H1 (cell line): Measurements from ENCODE around the gene EXOC1. TPM values are rescaled to one million over a fixed set of nuclear protein-coding genes. Genes with fewer than 3 reads are reported as not detected.

Source experiments
- CTCF ChIA-PET: fragments of 300-600 bp; sonication (Branson Sonifier 250); formaldehyde crosslinking; loops from one replicate; lab custom pipeline; 2021; ENCODE audit not compliant: partially characterized antibody; lab: Charles Lee
- POLR2A ChIA-PET: fragments of 300-600 bp; sonication (Branson Sonifier 250); formaldehyde crosslinking; loops from one replicate; lab custom pipeline; 2021; ENCODE audit warnings: inconsistent platforms; ENCODE audit not compliant: partially characterized antibody; lab: Charles Lee
- DNase-seq, 2 experiments: peaks; one replicate each; pipeline versions ENCODE4 v3.0.0 to v3.0.0-alpha.2; 2010 to 2022; ENCODE audit warnings: low spot score in 2 of 2, low read depth in 1 of 2, mixed read lengths in 1 of 2
- FAIRE-seq: peaks from 2 replicates; lab custom pipeline; 2011; peaks lifted over from hg19 to GRCh38; lab: Jason Lieb, UNC
- H2AFZ ChIP-seq: 2 replicates; pipeline ENCODE4 v1.8.1; 2012; ENCODE audit warnings: low read length, inconsistent platforms
- H2AK5ac ChIP-seq: 2 replicates; pipeline ENCODE4 v1.6.1; 2013; ENCODE audit warnings: low read depth, low read length
- H2BK120ac ChIP-seq: replicated peaks from 2 replicates; pipeline ENCODE3; 2013; ENCODE audit warnings: low read depth, low read length, inconsistent platforms
- H2BK12ac ChIP-seq: 2 replicates; pipeline ENCODE4 v1.6.1; 2013; ENCODE audit warnings: low read depth, low read length
- H2BK15ac ChIP-seq: 2 replicates; pipeline ENCODE4 v1.6.1; 2013; ENCODE audit warnings: low read length
- H2BK20ac ChIP-seq: 2 replicates; pipeline ENCODE4 v1.6.1; 2013; ENCODE audit warnings: low read length
- H2BK5ac ChIP-seq: 2 replicates; pipeline ENCODE4 v1.6.1; 2013; ENCODE audit warnings: low read depth, low read length
- H3K14ac ChIP-seq: 2 replicates; pipeline ENCODE4 v1.6.1; 2013; ENCODE audit warnings: inconsistent platforms; ENCODE audit not compliant: insufficient read length
- H3K18ac ChIP-seq: 2 replicates; pipeline ENCODE4 v1.6.1; 2013; ENCODE audit warnings: low read length; ENCODE audit errors: extremely low read depth
- H3K23ac ChIP-seq: 2 replicates; pipeline ENCODE4 v1.6.1; 2013; ENCODE audit warnings: inconsistent platforms; ENCODE audit not compliant: insufficient read length
- H3K23me2 ChIP-seq: 2 replicates; pipeline ENCODE4 v1.6.1; 2013; ENCODE audit warnings: low read depth, low read length
- H3K27ac ChIP-seq: 2 replicates; pipeline ENCODE4 v1.6.1; 2011; ENCODE audit warnings: low read depth, low read length, inconsistent platforms
- H3K27me3 ChIP-seq, 4 experiments: replicated peaks in 1 of 4; 1 replicate in 1 of 4; 2 replicates in 3 of 4; pipeline versions ENCODE4 v1.6.1 to v1.8.1; 2011 to 2013; ENCODE audit warnings: low read length in 3 of 4, mild to moderate bottlenecking in 3 of 4, inconsistent platforms in 2 of 4, mixed read lengths in 2 of 4, moderate library complexity in 1 of 4; ENCODE audit not compliant: control insufficient read depth in 3 of 4, insufficient read depth in 3 of 4; ENCODE audit errors: extremely low read depth in 1 of 4
- H3K36me3 ChIP-seq, 4 experiments: 2 replicates each; pipeline versions ENCODE4 v1.6.1 to v1.8.1; 2011 to 2013; ENCODE audit warnings: mild to moderate bottlenecking in 4 of 4, low read length in 3 of 4, moderate library complexity in 2 of 4, control low read depth in 1 of 4, inconsistent platforms in 1 of 4; ENCODE audit not compliant: insufficient read depth in 4 of 4, control insufficient read depth in 2 of 4
- H3K4ac ChIP-seq: replicated peaks from 2 replicates; pipeline ENCODE3; 2013; ENCODE audit warnings: low read length, low read depth, mixed read lengths, inconsistent platforms; ENCODE audit not compliant: insufficient read length
- H3K4me1 ChIP-seq, 4 experiments: replicated peaks in 1 of 4; 1 replicate in 1 of 4; 2 replicates in 3 of 4; pipeline versions ENCODE4 v1.6.1 to v1.8.1; 2011 to 2013; ENCODE audit warnings: low read length in 3 of 4, inconsistent platforms in 2 of 4, mixed read lengths in 1 of 4; ENCODE audit not compliant: insufficient read depth in 4 of 4, control insufficient read depth in 3 of 4
- H3K4me2 ChIP-seq, 2 experiments: 2 replicates each; pipeline versions ENCODE4 v1.6.1 to v1.8.1; 2011 to 2013; ENCODE audit warnings: low read depth in 2 of 2, low read length in 2 of 2, control low read depth in 1 of 2, inconsistent platforms in 1 of 2, mild to moderate bottlenecking in 1 of 2; ENCODE audit not compliant: insufficient read depth in 1 of 2
- H3K4me3 ChIP-seq, 4 experiments: fragments of 200-600, 300-600 bp in 1 of 4; sonication (generic), shearing (Covaris generic), sonication (Bioruptor Twin) in 1 of 4; 2 replicates each; pipeline versions ENCODE4 v1.5.1 to v1.8.1; 2011 to 2016; ENCODE audit warnings: low read length in 4 of 4, low read depth in 3 of 4, control low read depth in 2 of 4, inconsistent platforms in 2 of 4, mild to moderate bottlenecking in 2 of 4, mixed read lengths in 1 of 4, moderate library complexity in 1 of 4; ENCODE audit not compliant: insufficient read depth in 2 of 4; ENCODE audit errors: extremely low read depth in 1 of 4
- H3K56ac ChIP-seq: replicated peaks from 2 replicates; pipeline ENCODE3; 2013; ENCODE audit warnings: low read depth, mild to moderate bottlenecking, mixed read lengths, low read length, inconsistent platforms; ENCODE audit not compliant: insufficient read length
- H3K79me1 ChIP-seq: 2 replicates; pipeline ENCODE4 v1.6.1; 2013; ENCODE audit warnings: low read depth, low read length, control low read depth
- H3K79me2 ChIP-seq, 2 experiments: 2 replicates each; pipeline versions ENCODE4 v1.6.1 to v1.8.1; 2012 to 2013; ENCODE audit warnings: low read length in 2 of 2, mild to moderate bottlenecking in 2 of 2, inconsistent platforms in 1 of 2; ENCODE audit not compliant: insufficient read depth in 2 of 2, control insufficient read depth in 1 of 2
- H3K9ac ChIP-seq, 4 experiments: replicated peaks in 1 of 4; 1 replicate in 1 of 4; 2 replicates in 3 of 4; pipeline versions ENCODE4 v1.6.1 to v1.8.1; 2011 to 2013; ENCODE audit warnings: low read depth in 3 of 4, low read length in 3 of 4, control low read depth in 2 of 4, mild to moderate bottlenecking in 2 of 4, moderate library complexity in 2 of 4, inconsistent platforms in 1 of 4; ENCODE audit errors: extremely low read depth in 1 of 4
- H3K9me3 ChIP-seq, 2 experiments: 2 replicates each; pipeline versions ENCODE4 v1.6.1 to v1.8.1; 2012 to 2013; ENCODE audit warnings: mild to moderate bottlenecking in 2 of 2, moderate library complexity in 2 of 2, control low read depth in 1 of 2, inconsistent platforms in 1 of 2, low read depth in 1 of 2, low read length in 1 of 2, mixed read lengths in 1 of 2; ENCODE audit not compliant: insufficient read depth in 2 of 2
- H4K20me1 ChIP-seq, 2 experiments: replicated peaks in 1 of 2; 2 replicates each; pipeline versions ENCODE3 to v1.8.1; 2011 to 2013; ENCODE audit warnings: inconsistent platforms in 2 of 2, low read length in 2 of 2, mild to moderate bottlenecking in 1 of 2; ENCODE audit not compliant: insufficient read depth in 2 of 2, control insufficient read depth in 1 of 2
- H4K5ac ChIP-seq: 2 replicates; pipeline ENCODE4 v1.6.1; 2013; ENCODE audit warnings: low read length, low read depth, mixed read lengths, inconsistent platforms; ENCODE audit not compliant: insufficient read length
- H4K8ac ChIP-seq: 2 replicates; pipeline ENCODE4 v1.8.0; 2013; ENCODE audit warnings: mild to moderate bottlenecking, moderate library complexity, low read length, inconsistent platforms; ENCODE audit not compliant: insufficient read depth; ENCODE audit errors: extremely low read depth
- H4K91ac ChIP-seq: replicated peaks from 2 replicates; pipeline ENCODE3; 2013; ENCODE audit warnings: low read length, mixed read lengths, inconsistent platforms; ENCODE audit not compliant: insufficient read length
- CHD1 ChIP-seq: IDR thresholded peaks from 2 replicates; pipeline ENCODE4 v1.6.1; 2012; ENCODE audit warnings: low read depth, low read length, improper control_type of control experiment
- CREB1 ChIP-seq: IDR thresholded peaks from 2 replicates; pipeline ENCODE4 v1.6.1; 2012; ENCODE audit warnings: inconsistent platforms
- GABPA ChIP-seq: IDR thresholded peaks from 2 replicates; pipeline ENCODE4 v1.6.1; 2011; ENCODE audit warnings: mild to moderate bottlenecking, low read length, moderate library complexity, borderline replicate concordance; ENCODE audit not compliant: insufficient read depth
- HDAC6 ChIP-seq: IDR thresholded peaks from one replicate; pipeline ENCODE4 v1.7.1; 2012; ENCODE audit warnings: low read depth, mild to moderate bottlenecking, inconsistent platforms, low read length, moderate library complexity
- MAX ChIP-seq: IDR thresholded peaks from 2 replicates; pipeline ENCODE4 v1.6.1; 2012; ENCODE audit warnings: inconsistent platforms
- NRF1 ChIP-seq: IDR thresholded peaks from 2 replicates; pipeline ENCODE4 v1.6.1; 2011; ENCODE audit warnings: mild to moderate bottlenecking, low read depth, low read length, improper control_type of control experiment
- POLR2A ChIP-seq, 2 experiments: IDR thresholded peaks; 1 replicate in 1 of 2; 2 replicates in 1 of 2; pipeline ENCODE4 v1.6.1; 2011; ENCODE audit warnings: low read depth in 2 of 2, low read length in 2 of 2, mild to moderate bottlenecking in 2 of 2; ENCODE audit errors: control extremely low read depth in 1 of 2
- POU5F1 ChIP-seq: IDR thresholded peaks from 2 replicates; pipeline ENCODE4 v1.6.1; 2011; ENCODE audit warnings: low read depth, mild to moderate bottlenecking, low read length, moderate library complexity
- RFX5 ChIP-seq: IDR thresholded peaks from 2 replicates; pipeline ENCODE4 v1.6.1; 2011; ENCODE audit warnings: low read depth, low read length, improper control_type of control experiment, borderline replicate concordance
- TBP ChIP-seq: IDR thresholded peaks from 2 replicates; pipeline ENCODE4 v1.6.1; 2011; ENCODE audit warnings: low read depth, low read length, improper control_type of control experiment
- TCF12 ChIP-seq: IDR thresholded peaks from 2 replicates; pipeline ENCODE4 v1.6.1; 2011; ENCODE audit warnings: low read depth, mild to moderate bottlenecking, low read length
- polyA plus RNA-seq, 7 experiments: library from polyadenylated mRNA; depleted of rRNA in 3 of 7; stranded (reverse) in 5 of 7; unstranded in 2 of 7; fragments of >200 nt in 5 of 7; fragments of 200-250 nt in 2 of 7; gene quantifications; 1 replicate in 5 of 7; 2 replicates in 1 of 7; 4 replicates in 1 of 7; pipeline versions ENCODE4 v1.2.1 to v1.2.3, GENCODE V29; 2011 to 2013; ENCODE audit warnings: missing spikeins in 2 of 7, mixed read lengths in 2 of 7
- total RNA-seq: library from RNA; stranded (reverse); fragmentation: NEBNext Ultra II Directional; extraction: Animal tissue kit (Norgen Biotek cat#: 25700); gene quantifications from 2 replicates; pipeline ENCODE4 v1.2.1, GENCODE V29; 2021
- TF ChIP-seq, protein P1 (sequence below): IDR thresholded peaks from 2 replicates; pipeline ENCODE4 v1.6.1; 2011; ENCODE audit warnings: low read depth, mild to moderate bottlenecking, low read length; ENCODE audit not compliant: insufficient read depth
- TF ChIP-seq, protein P2 (sequence below): IDR thresholded peaks from 2 replicates; pipeline ENCODE4 v1.6.1; 2011; ENCODE audit warnings: low read length, improper control_type of control experiment

The EXOC1 gene
- total and polyA plus RNA-seq, 2 of the 8 experiments (the other 6 are each of a cell fraction or from before 2014, with no cell fraction given): 5.9 to 19.6 TPM

DNA sequence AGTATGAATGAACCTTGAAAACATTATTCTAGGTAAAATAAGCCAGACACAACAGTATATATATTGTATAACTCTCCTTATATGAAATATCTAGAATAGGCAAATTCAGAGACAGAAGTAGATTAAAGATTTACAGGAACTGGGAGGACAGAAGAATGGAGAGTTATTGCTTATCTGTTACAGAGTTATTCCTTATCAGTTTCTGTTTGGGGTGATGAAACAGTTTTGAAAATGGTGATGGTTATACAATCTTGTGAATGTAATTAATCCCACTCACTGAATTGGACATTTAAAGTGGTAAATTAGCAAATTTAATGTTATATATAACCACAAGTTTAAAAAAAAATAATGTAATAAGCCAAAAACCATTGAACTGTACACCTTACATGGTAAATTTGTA lies 14.5 kb upstream of the EXOC1 start:
- H4K5ac ChIP-seq: no peak overlapping the region
- H3K79me2 ChIP-seq: no peaks in the 10 kb centered on the region
- H2AK5ac ChIP-seq: no peak overlapping the region
- no peak for DNase-seq
- H3K14ac ChIP-seq: no peak overlapping the region
- H2BK5ac ChIP-seq: no peak overlapping the region
- H2BK12ac ChIP-seq: no peak overlapping the region
- no peak overlapping the region for H3K27ac ChIP-seq
- no peaks in the 10 kb centered on the region; a peak in 1 of 8 replicates for H3K36me3 ChIP-seq
- CTCF ChIA-PET: no interaction called here
- no peaks in the 10 kb centered on the region for H3K27me3 ChIP-seq
- no peak for TF ChIP-seq HDAC6
- no peak for TF ChIP-seq GABPA
- TF ChIP-seq RFX5: no peak
- TF ChIP-seq, protein P1, sequence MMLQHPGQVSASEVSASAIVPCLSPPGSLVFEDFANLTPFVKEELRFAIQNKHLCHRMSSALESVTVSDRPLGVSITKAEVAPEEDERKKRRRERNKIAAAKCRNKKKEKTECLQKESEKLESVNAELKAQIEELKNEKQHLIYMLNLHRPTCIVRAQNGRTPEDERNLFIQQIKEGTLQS: no peak
- TF ChIP-seq CHD1: no peak
- TF ChIP-seq, protein P2, sequence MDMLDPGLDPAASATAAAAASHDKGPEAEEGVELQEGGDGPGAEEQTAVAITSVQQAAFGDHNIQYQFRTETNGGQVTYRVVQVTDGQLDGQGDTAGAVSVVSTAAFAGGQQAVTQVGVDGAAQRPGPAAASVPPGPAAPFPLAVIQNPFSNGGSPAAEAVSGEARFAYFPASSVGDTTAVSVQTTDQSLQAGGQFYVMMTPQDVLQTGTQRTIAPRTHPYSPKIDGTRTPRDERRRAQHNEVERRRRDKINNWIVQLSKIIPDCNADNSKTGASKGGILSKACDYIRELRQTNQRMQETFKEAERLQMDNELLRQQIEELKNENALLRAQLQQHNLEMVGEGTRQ: no peak
- no peak for TF ChIP-seq MAX
- no peak for TF ChIP-seq POU5F1
- no peak for TF ChIP-seq TBP
- TF ChIP-seq POLR2A (IDR thresholded peaks at IDR 0.05; ENCODE audit: control extremely low read depth in 1 of 2, low read depth in 2 of 2, low read length in 2 of 2): no peak
- TF ChIP-seq CREB1: no peak
- no peak for TF ChIP-seq NRF1
- TF ChIP-seq TCF12: no peak
- no peak overlapping the region for H3K23ac ChIP-seq
- no peak overlapping the region for H3K18ac ChIP-seq
- H2BK15ac ChIP-seq: no peak overlapping the region
- H4K20me1 ChIP-seq: no peaks in the 10 kb centered on the region
- no peak overlapping the region for H3K9ac ChIP-seq
- H3K4me1 ChIP-seq: no peaks in the 10 kb centered on the region
- no peak overlapping the region for H3K4me2 ChIP-seq
- no peak overlapping the region for H2BK20ac ChIP-seq
- H2AFZ ChIP-seq: no peak overlapping the region
- H3K56ac ChIP-seq: no peak overlapping the region
- no peak for FAIRE-seq
- no peak overlapping the region for H4K8ac ChIP-seq
- H3K79me1 ChIP-seq: no peaks in the 10 kb centered on the region
- H3K23me2 ChIP-seq: no peaks in the 10 kb centered on the region
- POLR2A ChIA-PET: interaction anchor here (1.0 kb wide), 1 partner anchor 14 kb away, joined by 3 read pairs; no protein-coding TSS in a partner anchor
- no peak overlapping the region for H2BK120ac ChIP-seq
- no peak overlapping the region for H4K91ac ChIP-seq
- no peak overlapping the region for H3K4me3 ChIP-seq
- no peak overlapping the region for H3K4ac ChIP-seq
- H3K9me3 ChIP-seq: peaks cover 0 to 6% of the 10 kb centered on the region in 2 experiments; a peak in 2 of 4 replicates
